DND-41 (cell line): Measurements from ENCODE around the gene PEX11A.

Source experiments
- EZH2 ChIP-seq: IDR thresholded peaks from 3 replicates; pipeline ENCODE4 v1.6.1; 2012; ENCODE audit warnings: borderline replicate concordance, low read depth, mild to moderate bottlenecking, moderate library complexity, low read length, inconsistent platforms; ENCODE audit not compliant: severe bottlenecking
- TF ChIP-seq, protein P1 (sequence below): IDR thresholded peaks from 2 replicates; pipeline ENCODE4 v1.5.1; 2012; ENCODE audit warnings: borderline replicate concordance, low read length, moderate library complexity, mild to moderate bottlenecking; ENCODE audit not compliant: poor library complexity, severe bottlenecking; ENCODE audit errors: extremely low read depth

GRCh38 chr15:89657686-89658200, 32.8 kb downstream of the PEX11A start:
- TF ChIP-seq, protein P1, sequence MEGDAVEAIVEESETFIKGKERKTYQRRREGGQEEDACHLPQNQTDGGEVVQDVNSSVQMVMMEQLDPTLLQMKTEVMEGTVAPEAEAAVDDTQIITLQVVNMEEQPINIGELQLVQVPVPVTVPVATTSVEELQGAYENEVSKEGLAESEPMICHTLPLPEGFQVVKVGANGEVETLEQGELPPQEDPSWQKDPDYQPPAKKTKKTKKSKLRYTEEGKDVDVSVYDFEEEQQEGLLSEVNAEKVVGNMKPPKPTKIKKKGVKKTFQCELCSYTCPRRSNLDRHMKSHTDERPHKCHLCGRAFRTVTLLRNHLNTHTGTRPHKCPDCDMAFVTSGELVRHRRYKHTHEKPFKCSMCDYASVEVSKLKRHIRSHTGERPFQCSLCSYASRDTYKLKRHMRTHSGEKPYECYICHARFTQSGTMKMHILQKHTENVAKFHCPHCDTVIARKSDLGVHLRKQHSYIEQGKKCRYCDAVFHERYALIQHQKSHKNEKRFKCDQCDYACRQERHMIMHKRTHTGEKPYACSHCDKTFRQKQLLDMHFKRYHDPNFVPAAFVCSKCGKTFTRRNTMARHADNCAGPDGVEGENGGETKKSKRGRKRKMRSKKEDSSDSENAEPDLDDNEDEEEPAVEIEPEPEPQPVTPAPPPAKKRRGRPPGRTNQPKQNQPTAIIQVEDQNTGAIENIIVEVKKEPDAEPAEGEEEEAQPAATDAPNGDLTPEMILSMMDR = no peak
- no peak for TF ChIP-seq EZH2
